Breast epithelium (tissue), 4 donors: ENCODE results near the gene PKMYT1. TPM values are rescaled to one million over a fixed set of nuclear protein-coding genes. Genes with fewer than 3 reads are reported as not detected.

Experiments
- DNase-seq, 2 donors: peaks; one replicate each; pipeline ENCODE4 v3.0.0-alpha.2; 2019; ENCODE audit warnings: low spot score in 2 of 2
- H3K27ac ChIP-seq, 2 donors: fragments of 200-600 bp; sonication (generic) in 1 of 2; one replicate each; pipeline ENCODE4 v1.5.1; 2016 to 2019; ENCODE audit warnings: mild to moderate bottlenecking in 1 of 2
- H3K27me3 ChIP-seq, 2 donors: fragments of 200-600 bp; sonication (generic) in 1 of 2; one replicate each; pipeline versions ENCODE4 v1.5.1 to v1.6.0; 2017 to 2019; ENCODE audit warnings: control low read depth in 1 of 2, mild to moderate bottlenecking in 1 of 2
- H3K36me3 ChIP-seq: fragments of 200-600 bp; one replicate; pipeline ENCODE4 v1.5.1; 2019
- H3K4me1 ChIP-seq, 2 donors: fragments of 200-600 bp; sonication (generic); one replicate each; pipeline ENCODE4 v1.5.1; 2016 to 2019; ENCODE audit warnings: control low read depth in 1 of 2
- H3K4me3 ChIP-seq, 3 donors: fragments of 200-600 bp; sonication (generic); 1 replicate in 2 of 3; 2 replicates in 1 of 3; pipeline ENCODE4 v1.5.1; 2016 to 2019; ENCODE audit warnings: mild to moderate bottlenecking in 3 of 3, moderate library complexity in 2 of 3
- H3K9me3 ChIP-seq, 2 donors: fragments of 200-600 bp; sonication (generic) in 1 of 2; one replicate each; pipeline ENCODE4 v1.5.1; 2016 to 2019; ENCODE audit warnings: control low read depth in 1 of 2
- POLR2A ChIP-seq: fragments of 450-650 bp; IDR thresholded peaks from one replicate; pipeline ENCODE4 v1.6.1; 2016; ENCODE audit warnings: antibody characterized with exemption, mild to moderate bottlenecking, moderate library complexity
- POLR2AphosphoS5 ChIP-seq, 3 donors: sonication (generic); formaldehyde crosslinking; IDR thresholded peaks; one replicate each; pipeline ENCODE4 v1.6.1; 2017; ENCODE audit warnings: antibody characterized with exemption in 3 of 3
- intact Hi-C: fragments of 100-400 bp; cut with DNase I; formaldehyde crosslinking; loops from one replicate; pipeline ENCODE4 v1.15.1; 2023; ENCODE audit warnings: low total_unique reads
- total RNA-seq, 3 donors: library from RNA; depleted of rRNA; stranded (reverse); fragments of >200 nt; gene quantifications; one replicate each; pipeline ENCODE4 v1.1.0, GENCODE V29; 2016
- TF ChIP-seq, protein P1 (sequence below), 3 donors: fragments of 450-650 bp; IDR thresholded peaks; one replicate each; pipeline ENCODE4 v1.5.1; 2016 to 2017; ENCODE audit warnings: antibody characterized with exemption in 3 of 3, mild to moderate bottlenecking in 3 of 3, moderate library complexity in 3 of 3

PKMYT1 gene
- total RNA-seq, 3 donors from 2014 or later, result 0.66 to 1.4 (median 0.73) TPM

DNA sequence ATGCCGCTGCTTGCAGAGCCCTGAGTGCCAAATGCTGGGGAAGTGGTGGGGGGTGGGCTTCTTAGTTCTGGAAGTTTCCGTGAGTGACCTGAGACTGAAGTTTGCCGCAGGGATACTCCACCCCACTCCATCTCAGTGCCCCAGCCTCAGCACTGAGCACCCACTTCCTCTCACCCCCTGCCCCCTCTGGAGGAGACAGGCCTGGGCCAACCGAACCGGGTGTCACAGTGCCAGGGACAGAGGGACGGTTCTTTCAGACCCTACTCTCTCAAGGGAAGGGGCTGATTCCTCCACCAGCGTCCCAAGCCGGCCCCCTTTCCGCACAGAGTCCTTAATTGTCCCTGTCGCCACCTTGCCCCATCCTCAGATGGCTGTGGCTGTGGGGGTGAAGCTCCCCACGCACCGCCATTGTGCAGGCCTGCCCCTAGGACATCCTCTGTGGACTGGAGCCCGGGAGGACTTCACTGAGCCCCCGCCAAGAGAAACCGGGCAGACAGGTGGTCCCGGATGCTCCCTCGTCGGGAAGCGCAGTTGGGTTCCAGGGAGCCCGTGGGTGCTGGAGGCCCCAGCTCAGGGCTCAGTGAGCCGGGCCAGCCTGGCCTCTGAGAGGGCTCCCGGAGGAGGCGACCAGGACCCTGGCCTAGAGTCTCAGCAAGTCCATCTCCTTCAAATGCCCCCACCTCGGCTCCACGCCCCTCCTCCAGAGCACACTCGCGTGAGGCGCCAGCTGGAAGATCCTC is 17.7 kb downstream of the PKMYT1 start:
- intact Hi-C loops, result no loop called here
- H3K4me1 ChIP-seq, result peaks cover 14 to 22% of the 10 kb centered on the region in 2 donors

DNA sequence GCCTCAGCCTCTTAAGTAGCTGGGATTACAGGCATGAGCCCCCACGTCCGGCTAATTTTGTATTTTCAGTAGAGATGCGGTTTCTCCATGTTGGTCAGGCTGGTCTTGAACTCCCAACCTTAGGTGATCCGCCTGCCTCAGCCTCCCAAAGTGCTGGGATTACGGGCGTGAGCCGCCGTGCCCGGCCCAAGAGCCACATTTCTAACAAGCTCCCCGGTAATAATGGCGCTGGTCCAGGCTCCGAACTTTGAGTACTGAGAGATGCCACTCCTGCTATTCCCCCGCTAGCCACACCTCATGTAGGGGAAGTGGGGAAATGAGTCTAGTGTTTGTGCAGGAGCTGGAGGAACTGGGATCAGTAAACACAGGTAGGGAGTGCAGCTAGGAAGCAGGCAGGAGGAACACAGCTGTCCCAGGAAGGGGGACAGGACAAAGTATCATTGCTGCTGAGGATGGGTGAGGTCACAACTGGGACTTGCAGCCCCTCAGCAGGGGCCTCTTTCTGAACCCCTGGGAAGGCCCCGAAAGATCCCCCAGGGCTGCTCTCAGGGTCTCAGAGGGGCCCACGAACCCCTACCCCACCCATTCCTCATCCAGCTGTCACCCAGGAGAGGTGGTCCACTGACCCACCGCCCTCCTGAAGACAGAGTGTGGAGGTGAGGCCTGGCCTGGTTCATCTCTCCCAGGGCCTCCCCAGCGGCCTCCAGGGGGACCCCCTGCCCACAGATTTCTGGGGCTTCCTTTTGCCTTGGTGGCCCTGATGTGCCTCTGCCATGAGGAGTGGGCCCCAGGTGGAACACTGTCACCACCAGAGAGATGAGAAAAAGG is 19.8 kb downstream of the PKMYT1 start:
- Histone ChIP-seq H3K4me3 (no peak overlapping the region), H3K9me3 (no peaks in the 10 kb centered on the region), H3K4me1 (peaks cover 14 to 22% of the 10 kb centered on the region in 2 donors), H3K27ac (no peak overlapping the region), H3K36me3 (no peaks in the 10 kb centered on the region), H3K27me3 (peaks cover 15 to 57% of the 10 kb centered on the region in 2 donors)
- DNase-seq, result no peak
- TF ChIP-seq, protein P1, sequence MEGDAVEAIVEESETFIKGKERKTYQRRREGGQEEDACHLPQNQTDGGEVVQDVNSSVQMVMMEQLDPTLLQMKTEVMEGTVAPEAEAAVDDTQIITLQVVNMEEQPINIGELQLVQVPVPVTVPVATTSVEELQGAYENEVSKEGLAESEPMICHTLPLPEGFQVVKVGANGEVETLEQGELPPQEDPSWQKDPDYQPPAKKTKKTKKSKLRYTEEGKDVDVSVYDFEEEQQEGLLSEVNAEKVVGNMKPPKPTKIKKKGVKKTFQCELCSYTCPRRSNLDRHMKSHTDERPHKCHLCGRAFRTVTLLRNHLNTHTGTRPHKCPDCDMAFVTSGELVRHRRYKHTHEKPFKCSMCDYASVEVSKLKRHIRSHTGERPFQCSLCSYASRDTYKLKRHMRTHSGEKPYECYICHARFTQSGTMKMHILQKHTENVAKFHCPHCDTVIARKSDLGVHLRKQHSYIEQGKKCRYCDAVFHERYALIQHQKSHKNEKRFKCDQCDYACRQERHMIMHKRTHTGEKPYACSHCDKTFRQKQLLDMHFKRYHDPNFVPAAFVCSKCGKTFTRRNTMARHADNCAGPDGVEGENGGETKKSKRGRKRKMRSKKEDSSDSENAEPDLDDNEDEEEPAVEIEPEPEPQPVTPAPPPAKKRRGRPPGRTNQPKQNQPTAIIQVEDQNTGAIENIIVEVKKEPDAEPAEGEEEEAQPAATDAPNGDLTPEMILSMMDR (IDR thresholded peaks at IDR 0.05), result no peak
- no peak for TF ChIP-seq POLR2A
- intact Hi-C loops, result no loop called here

More for the DNA sequence above, 17.7 kb downstream of the PKMYT1 start:
- DNase-seq, result no peak
- peaks cover 24 to 61% of the 10 kb centered on the region in 2 donors for H3K27me3 ChIP-seq
- TF ChIP-seq, protein P1 (IDR thresholded peaks at IDR 0.05), result no peak
- TF ChIP-seq POLR2AphosphoS5 (IDR thresholded peaks at IDR 0.05) (no peak), POLR2A (no peak)
- H3K36me3 ChIP-seq, result no peaks in the 10 kb centered on the region
- H3K9me3 ChIP-seq, result no peaks in the 10 kb centered on the region
- H3K27ac ChIP-seq, result no peak overlapping the region
- H3K4me3 ChIP-seq, result peak overlapping the region in 1 of 3 donors; percentile 65

DNA sequence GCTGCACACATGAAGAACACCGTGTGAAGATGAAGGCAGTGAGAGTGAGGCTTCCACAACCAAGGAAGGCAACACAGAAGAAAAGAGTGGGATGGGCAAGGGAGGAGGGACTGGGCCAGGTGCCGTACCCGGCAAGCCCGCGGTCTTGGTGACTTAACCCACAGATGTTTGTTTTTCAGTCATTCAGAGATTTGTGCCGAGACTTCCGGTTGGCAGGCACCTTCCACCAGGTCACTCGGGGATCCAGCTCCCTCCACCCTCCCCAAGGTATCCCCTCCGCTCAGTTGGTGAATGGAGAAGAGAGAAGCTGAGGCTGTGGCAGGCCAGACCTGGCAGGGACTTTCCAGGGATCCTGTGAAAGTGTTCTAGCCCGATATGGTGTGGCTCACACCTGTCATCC is 21.0 kb downstream of the PKMYT1 start:
- TF ChIP-seq, protein P1 (IDR thresholded peaks at IDR 0.05), result no peak
- TF ChIP-seq POLR2A, result no peak
- TF ChIP-seq POLR2AphosphoS5 (IDR thresholded peaks at IDR 0.05), result no peak
- H3K36me3 ChIP-seq, result no peaks in the 10 kb centered on the region
- no peaks in the 10 kb centered on the region for H3K9me3 ChIP-seq
- DNase-seq, result no peak
- H3K27me3 ChIP-seq, result peaks cover 7 to 57% of the 10 kb centered on the region in 2 donors
- no peak overlapping the region for H3K4me3 ChIP-seq
- no peak overlapping the region for H3K27ac ChIP-seq
- peaks cover 6 to 11% of the 10 kb centered on the region in 2 donors for H3K4me1 ChIP-seq
- intact Hi-C loops, result no loop called here

DNA sequence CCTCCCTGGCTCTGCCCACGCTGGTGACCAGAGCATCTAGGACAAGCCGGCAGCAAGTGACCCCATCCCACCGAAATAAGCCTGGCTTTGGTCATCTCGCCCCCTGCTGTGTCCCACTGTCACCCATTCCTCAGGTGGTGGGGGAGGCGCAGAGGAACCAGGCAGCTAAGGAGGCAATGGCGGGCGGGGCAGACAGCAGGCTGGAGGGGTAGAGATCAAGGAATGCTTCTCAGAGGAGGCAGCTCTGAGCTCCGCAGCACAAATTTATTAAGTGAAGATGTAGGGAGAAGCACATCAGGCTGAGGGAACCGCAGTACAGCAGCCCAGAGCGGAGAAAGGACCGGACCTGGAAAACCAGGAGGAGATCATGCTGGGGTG is 23.7 kb downstream of the PKMYT1 start:
- no peak for TF ChIP-seq POLR2AphosphoS5 (IDR thresholded peaks at IDR 0.05)
- TF ChIP-seq, protein P1 (IDR thresholded peaks at IDR 0.05), result no peak

More for the DNA sequence above, 23.7 kb downstream of the PKMYT1 start:
- Histone ChIP-seq H3K36me3 (no peaks in the 10 kb centered on the region), H3K4me3 (no peak overlapping the region), H3K27me3 (peaks cover 0 to 36% of the 10 kb centered on the region in 2 donors), H3K4me1 (no peaks in the 10 kb centered on the region), H3K27ac (no peak overlapping the region), H3K9me3 (no peaks in the 10 kb centered on the region)
- no peak for DNase-seq
- intact Hi-C loops, result no loop called here
